ENCODE data around the gene NPM3. TPM values are rescaled to one million over a fixed set of nuclear protein-coding genes. Genes with fewer than 3 reads are reported as not detected.

The NPM3 gene
- total and polyA plus RNA-seq, 2 of the 13 experiments (the other 11 are each of a cell fraction or from before 2014, with no cell fraction given), result 47.6 to 129 TPM

- TF ChIP-seq, protein P1, sequence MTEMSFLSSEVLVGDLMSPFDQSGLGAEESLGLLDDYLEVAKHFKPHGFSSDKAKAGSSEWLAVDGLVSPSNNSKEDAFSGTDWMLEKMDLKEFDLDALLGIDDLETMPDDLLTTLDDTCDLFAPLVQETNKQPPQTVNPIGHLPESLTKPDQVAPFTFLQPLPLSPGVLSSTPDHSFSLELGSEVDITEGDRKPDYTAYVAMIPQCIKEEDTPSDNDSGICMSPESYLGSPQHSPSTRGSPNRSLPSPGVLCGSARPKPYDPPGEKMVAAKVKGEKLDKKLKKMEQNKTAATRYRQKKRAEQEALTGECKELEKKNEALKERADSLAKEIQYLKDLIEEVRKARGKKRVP (CRISPR knock-in tag; IDR thresholded peaks at IDR 0.05), result no peak
- TF ChIP-seq HMG20A (CRISPR knock-in tag; IDR thresholded peaks at IDR 0.05; ENCODE audit: borderline replicate concordance), result no peak
- no peak for TF ChIP-seq ZNF24 (IDR thresholded peaks at IDR 0.05)
- TF ChIP-seq KDM5A (IDR thresholded peaks at IDR 0.05; ENCODE audit: borderline replicate concordance, low read length), result peak; percentile 67; the same call in 1 of the 2 replicates
- TF ChIP-seq TEAD2 (CRISPR knock-in tag; IDR thresholded peaks at IDR 0.05), result no peak
- TF ChIP-seq SNAI1 (CRISPR knock-in tag; IDR thresholded peaks at IDR 0.05; ENCODE audit: borderline replicate concordance), result no peak
- TF ChIP-seq NFE2L1 (CRISPR knock-in tag; IDR thresholded peaks at IDR 0.05; ENCODE audit: borderline replicate concordance), result no peak
- TF ChIP-seq SATB2 (CRISPR knock-in tag; IDR thresholded peaks at IDR 0.05), result no peak
- no peak for TF ChIP-seq PTBP1 (IDR thresholded peaks at IDR 0.05; ENCODE audit: low read depth, low read length, poor library complexity, severe bottlenecking)
- TF ChIP-seq JDP2 (CRISPR knock-in tag; IDR thresholded peaks at IDR 0.05; ENCODE audit: borderline replicate concordance), result no peak
- TF ChIP-seq ZNF432 (CRISPR knock-in tag; IDR thresholded peaks at IDR 0.05; ENCODE audit: borderline replicate concordance), result no peak
- TF ChIP-seq ZNF878 (CRISPR knock-in tag; IDR thresholded peaks at IDR 0.05), result peak; percentile 66; the same call in 1 of the 2 replicates
- no peak for TF ChIP-seq EHMT2 (IDR thresholded peaks at IDR 0.05; ENCODE audit: borderline replicate concordance, low read depth, low read length)
- 0 out of 2 replicates have a peak, but pooled peaks have one; percentile 5 for TF ChIP-seq RARA (CRISPR knock-in tag; IDR thresholded peaks at IDR 0.05)
- no peak for TF ChIP-seq ZNF512 (CRISPR knock-in tag; IDR thresholded peaks at IDR 0.05)
- no peak; the same call in 1 of the 2 replicates for TF ChIP-seq ZNF547 (CRISPR knock-in tag; IDR thresholded peaks at IDR 0.05)
- peak; percentile 66 for TF ChIP-seq SRSF1 (optimal IDR thresholded peaks at IDR 0.05; ENCODE audit: low read depth, low read length)
- TF ChIP-seq, protein P2, sequence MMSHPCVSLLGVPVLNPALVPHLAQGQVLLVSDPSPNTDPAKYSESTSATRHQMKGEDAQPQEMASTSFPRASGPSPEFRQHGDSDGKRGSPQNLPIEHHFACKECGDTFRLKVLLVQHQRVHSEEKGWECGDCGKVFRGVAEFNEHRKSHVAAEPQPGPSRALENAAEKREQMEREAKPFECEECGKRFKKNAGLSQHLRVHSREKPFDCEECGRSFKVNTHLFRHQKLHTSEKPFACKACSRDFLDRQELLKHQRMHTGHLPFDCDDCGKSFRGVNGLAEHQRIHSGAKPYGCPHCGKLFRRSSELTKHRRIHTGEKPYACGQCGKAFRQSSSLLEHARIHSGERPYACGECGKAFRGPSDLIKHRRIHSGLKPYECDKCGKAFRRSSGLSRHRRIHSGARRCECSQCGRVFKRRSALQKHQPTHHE (CRISPR knock-in tag; IDR thresholded peaks at IDR 0.05; ENCODE audit: borderline replicate concordance), result peak; percentile 16; the same call in 1 of the 2 replicates
- TF ChIP-seq ZNF781 (CRISPR knock-in tag; IDR thresholded peaks at IDR 0.05; ENCODE audit: borderline replicate concordance, not compliant biosample characterization), result peak; percentile 42
- TF ChIP-seq TFAP4 (IDR thresholded peaks at IDR 0.05; ENCODE audit: borderline replicate concordance, low read depth), result peak; percentile 43; the same call in 1 of the 2 replicates
- no peak for TF ChIP-seq CTCF (CRISPR knock-in tag; IDR thresholded peaks at IDR 0.05)
Measured at GRCh38 chr10:101818119-101818871, 35.0 kb upstream of the NPM3 start, which contains the start of gene OGA (continued).

Measured in HepG2 (cell line).